HG03066 (cell line): ENCODE results near the gene NRG2.

Experiments
- ATAC-seq: cut with Tn5 transposase; IDR thresholded peaks from one replicate; pipeline ENCODE4 v1.9.1; 2021; ENCODE audit warnings: low read depth; ENCODE audit not compliant: unreplicated experiment

NRG2 gene

DNA sequence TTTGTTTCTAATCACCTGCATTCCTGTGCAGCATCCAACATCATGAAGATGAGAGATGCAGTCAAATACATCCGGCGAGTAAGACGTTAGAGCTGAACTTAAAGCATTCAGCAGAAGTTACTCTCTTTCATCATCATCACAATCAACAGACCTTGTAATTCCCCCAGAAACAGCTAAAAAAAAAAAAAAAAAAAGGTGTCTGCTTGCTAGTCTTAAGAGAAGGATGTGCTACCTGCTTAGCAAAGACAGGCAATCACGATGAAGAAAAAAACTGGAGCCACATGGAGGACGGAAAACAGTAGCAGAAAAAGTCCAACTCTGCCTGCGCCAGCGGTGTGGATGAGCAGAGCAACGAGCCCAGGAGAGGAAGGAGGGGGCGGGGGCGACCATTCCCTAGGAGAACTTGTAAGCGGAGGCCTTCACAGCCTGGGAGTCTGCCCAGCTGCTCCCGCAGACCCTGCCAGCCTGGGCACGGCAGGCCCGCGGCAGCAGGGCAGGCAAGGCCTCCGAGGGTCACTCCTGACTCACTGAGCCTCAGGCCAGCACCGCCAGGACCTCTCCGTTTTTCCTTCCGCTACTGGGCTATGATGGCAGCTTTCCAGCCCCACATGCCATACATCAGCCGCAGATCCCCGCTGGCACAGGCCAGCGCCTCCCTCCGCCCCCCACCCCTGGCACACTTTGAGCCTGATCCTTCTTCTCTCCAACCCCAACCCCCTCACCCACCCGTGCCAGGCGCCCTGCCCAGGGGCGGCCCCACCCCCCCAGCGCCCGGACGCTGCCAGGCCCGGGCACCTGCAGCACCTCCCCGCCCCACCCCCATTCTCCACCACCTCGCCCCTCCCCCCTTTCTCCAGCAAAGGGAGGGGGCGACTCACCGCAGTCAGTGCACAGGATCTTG, 1.4 kb downstream of the NRG2 start:
- no peak for ATAC-seq

DNA sequence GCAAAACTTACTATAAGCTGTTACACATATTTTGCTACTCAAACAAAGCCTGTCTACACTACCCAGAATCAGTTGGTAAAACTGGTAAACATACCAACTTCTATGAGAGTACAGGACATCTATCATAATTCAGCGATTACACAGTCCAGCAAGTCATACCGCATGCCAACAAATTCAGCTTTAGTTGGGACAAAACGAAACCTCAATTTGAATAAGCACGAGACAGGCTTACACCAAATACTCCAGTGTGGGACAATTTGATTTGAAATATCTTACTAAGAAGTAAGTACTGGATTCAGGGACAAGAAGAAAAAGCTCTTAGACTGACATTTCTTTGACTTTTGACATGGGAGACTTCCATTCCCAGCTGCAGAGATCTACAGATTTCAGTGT, 2.0 kb downstream of the NRG2 start:
- ATAC-seq: no peak

DNA sequence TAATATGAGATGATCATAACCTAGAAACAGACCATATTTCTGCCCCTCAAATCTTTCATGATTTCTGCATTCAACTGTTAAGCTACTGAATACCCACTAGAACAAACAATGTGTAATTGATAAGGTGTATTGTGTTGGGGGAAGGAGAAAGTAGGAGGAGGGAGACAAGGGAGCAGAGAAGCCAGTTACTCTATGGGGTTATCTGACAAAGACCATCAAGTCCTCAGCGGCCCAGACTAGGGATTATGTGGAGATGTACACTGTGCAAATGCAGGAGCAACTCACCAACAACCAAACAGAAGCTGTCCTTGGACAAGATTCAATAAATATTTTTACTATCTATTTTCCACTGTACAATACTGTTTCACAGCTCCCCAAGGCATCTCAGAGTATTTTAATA, 2.7 kb downstream of the NRG2 start:
- ATAC-seq: no peak

DNA sequence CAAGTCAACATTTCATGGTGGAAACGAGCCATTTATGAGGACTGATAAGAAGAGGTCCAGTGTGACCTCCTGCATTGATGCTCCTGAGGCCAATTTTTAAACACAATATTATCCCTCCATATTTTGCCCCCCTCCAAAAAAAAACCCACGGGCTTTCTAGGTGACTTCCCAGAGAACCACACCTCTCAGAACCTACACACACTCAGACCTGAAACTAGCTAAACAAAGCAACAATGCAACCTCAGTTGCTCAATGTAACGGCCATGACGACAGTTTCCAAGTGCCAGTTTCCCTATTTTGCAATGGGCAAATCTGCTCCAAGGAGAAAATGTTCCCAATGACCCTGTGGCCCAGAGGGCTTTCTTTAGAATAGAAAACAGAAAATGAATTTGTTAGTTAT, 3.5 kb downstream of the NRG2 start:
- ATAC-seq: no peak

DNA sequence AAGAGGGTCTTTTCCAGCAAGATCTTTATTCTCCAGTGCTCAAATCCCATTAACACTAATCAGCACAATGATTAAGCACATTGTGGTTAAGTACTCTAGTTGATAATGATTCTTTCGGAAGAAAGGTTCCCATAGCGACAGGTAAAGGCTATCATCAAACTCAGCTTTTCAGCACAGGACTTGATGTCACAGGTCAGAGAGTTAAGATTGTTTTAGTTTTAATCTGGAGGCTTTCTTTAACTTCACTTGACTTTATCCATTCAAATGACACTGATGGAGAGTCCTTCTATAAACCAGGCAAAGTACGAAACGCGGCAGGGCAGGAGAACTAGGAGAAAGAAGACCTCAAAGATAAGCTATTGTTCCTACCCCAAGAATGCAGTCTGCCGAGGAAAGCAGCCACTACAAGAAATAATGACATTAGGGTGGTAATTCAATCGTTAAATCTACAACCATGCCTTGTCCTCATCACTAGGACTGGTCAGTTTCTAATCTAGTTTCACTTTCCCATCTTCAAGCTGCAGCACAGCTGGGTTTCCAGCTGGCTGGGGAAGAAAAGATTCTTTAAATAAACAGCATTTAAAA, 4.6 kb downstream of the NRG2 start:
- ATAC-seq: no peak

DNA sequence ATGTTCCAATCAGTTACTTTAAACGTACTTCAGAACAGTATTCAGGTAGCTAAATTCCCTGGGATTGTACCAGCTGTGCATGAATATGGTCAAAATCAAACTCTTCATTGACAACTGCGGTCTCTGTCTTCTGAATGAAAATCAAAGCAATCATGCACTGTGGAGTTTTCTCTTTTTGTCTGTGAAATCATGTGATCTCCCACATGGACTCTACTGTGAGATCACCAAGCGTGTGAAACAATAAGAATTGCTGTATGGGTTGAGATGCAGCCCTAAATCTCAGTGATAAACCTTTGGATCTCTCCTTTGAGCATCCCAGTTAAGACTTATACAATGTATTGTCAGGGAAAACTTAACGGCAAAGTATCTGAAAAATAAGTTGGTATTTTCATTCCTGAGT, 6.1 kb downstream of the NRG2 start:
- no peak for ATAC-seq

DNA sequence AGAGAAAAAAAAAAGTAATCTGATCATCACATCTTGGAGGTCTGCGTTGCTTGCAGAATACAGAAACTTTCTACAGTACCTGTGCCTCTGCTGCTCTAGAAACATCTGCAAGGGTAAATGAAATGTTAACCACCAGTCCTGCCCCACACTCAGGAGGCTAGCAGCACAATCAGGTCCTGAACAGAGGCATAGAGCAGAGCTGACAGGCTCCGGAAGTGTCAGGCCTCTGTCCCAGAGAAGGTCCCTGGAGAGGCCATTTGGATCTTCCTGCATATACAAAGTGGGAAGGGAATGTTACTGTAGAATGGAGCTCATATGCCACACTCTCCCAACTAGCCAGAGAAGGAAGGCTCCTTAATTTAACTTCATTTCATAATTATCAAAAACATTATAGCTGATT, 7.2 kb downstream of the NRG2 start:
- ATAC-seq: no peak

DNA sequence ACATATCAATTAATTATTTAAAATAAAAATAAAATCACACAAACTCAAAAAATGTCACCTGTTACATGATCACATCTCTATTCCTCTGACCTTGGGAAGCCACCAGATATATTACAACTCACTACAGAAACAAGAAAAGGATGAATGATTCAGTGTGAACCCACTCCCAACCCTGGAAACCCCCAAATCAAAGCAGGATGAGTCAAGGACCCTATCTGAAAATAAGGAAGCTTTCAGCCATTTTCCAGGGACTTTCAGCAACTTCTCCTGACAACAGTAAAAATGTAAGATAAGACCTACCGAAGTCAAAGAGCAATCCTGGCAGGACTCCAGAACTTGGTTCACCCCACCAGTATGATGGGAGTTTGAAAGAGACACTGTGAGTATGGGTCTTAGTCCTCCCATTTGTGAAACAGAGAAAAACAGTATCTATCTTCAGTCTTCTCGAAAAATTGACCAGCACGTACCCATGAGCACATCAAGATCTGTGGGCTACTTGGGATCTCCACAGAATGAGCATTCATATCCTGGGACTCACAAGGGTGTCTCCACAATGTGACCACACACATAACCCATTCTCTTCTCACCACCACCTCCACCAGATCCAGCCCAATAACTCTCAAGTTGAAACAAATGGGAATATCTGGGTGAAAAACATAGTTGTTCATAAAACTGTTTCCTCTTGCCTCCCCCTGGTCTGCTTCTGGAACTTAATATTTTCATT, 9.9 kb downstream of the NRG2 start:
- no peak for ATAC-seq

DNA sequence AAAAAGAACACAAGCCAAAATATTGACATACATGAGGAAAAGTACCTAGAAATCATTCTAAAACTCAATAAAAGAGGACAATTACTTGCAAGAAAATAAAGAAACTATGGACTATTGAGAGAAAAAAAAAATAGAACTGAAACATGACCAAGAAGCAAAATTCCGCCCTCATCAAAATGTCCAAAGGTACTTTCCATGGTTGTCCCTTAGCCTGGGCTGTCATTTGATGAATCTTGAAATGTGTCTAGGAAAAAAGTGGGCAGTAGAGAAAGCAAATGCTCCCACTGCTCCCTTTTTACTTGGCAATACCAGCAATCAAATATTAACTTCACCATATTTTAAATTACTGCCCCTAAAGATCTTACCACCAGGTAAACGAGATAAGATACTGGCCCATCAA, 10.8 kb downstream of the NRG2 start:
- ATAC-seq: no peak

DNA sequence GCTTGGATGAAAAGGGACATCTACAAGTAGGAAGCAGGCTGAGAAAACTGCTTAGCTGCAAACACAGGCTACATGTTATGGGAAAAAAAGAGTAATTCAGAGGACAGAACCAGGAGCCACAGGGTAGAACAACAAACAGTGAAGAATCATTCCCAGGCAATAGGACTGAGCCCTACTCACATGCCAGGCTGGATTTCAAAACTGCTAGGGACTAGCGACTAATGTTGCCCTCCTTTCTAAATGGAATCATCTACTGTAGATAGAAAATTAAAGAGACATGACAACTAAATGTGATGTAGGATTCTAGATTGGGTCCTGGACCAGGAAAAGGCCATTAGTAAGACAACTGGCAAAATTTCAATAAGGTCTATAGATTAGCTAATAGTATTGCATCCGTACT, 15.3 kb downstream of the NRG2 start:
- ATAC-seq: no peak

DNA sequence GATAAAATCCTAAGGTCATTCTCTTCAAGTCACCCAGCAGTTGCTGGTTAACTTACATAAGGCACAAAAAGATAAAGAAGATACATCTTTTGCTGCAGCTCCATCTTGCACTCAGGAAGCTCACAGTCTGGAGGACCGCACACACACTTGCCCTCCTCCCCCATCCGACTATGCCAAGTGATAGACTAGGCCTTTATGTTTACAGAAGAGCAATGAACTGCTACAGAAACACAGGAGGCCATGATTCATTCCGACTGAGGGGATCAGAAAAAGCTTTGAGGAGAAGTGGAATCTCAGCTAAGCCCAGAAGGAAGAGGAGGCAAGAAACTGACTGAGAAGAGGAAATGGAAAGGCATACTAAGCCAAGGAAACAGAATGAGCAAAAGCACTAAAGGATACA, 17.4 kb downstream of the NRG2 start:
- ATAC-seq: no peak

DNA sequence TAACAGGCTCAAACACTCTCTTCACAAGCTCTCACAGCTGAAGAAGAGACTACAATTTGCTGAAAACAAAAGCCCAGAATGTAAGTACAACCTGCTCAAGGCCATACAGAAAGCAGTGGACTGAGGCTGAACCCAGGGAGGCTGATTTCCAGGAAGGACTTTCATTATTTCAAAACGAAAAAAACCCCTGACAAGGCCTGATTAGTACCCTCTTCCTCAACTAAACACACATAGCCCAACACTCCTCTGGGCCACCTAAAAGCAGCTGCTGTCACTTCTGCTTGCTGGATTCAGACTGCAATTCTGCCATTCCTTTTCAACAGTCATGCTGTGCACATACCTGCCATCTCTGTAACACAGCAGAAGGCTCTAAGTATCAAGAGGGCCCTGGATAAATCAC, 18.2 kb downstream of the NRG2 start:
- no peak for ATAC-seq

DNA sequence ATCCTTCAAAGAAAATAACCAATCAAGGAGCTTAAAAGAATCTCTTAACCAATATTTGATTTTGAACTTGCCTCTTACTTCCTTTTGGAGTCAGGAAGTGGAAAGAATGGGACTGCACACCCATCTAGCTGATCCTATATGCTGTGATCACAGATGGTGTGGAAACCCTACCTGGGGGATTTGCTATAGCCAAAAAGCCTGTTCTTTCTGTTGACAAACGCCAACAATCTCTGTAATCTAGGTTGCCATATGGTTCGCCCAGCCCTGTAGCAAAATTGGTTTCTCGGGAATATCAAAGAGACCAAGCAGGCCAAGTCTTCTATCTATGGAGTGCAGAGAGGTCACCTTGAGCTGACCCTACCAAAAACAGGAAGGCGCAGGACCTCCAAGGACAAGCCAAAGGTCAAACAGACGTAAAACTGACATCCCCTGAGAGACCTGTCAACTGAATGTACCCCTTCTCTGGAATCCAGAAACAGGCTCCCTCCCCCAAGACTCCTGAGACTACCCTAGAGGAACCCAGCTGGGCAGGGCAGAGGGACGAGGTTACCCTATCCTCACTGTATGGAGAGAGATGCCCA, 19.4 kb downstream of the NRG2 start:
- no peak for ATAC-seq

DNA sequence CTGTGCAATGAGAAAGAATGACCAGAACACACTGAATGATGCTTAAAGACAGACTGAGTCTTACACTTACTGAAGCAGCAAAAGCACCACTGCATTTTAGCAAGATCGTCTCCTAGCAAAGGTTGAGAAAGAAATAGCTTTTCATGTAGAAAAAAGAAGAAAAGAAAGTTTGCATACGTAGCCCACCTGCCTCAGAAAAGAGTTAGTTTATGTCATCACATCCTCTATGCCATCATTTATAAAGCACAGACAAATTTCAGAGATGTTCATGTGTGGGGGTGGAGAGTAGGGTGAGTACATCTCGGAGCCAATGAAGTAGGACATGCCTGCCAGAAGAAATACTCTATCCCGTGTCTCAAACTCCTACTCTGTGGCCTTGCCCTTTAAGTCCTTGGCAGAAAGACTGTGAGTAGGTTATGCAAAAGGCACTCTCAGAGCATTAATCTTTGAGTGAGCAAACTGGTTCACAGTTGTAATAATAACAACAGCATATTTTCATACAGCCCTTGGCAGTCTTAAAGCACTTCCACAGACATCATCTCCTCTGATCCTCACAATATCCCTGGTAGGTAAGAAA, 22.4 kb downstream of the NRG2 start:
- no peak for ATAC-seq

DNA sequence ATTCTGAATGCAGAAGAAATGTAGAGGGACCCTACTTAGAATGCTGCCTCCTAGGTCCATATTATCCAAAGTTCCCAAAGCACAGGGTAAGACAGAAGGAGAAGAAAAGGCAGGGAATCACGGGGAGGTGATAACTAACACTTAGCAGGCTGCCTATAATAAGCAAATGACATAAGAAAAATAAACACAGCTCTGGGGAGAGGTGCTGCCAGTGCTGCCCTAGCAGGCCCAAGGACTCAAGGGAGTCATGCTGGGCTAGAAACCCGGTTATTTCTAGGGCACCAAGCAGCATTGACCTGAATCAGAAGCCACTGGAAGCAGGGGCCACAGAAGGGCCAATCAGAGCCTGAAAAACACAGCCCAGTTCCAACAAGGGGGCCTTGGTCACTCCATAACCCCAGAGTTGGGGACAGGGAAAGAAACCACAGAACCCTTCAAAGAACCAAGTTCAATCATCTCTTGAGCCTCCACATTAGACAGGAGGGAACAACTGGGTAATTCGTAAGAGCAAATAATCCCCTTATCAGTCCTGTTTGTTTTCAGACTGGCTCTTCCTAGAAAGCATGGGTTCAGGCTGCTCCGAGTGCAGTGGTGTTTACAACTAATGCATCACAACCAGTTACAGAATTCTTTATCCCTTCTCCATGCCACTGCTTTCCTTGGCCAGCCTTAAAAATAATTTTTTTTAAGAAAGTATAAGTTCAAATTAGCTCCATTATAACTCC, 24.0 kb downstream of the NRG2 start:
- no peak for ATAC-seq

DNA sequence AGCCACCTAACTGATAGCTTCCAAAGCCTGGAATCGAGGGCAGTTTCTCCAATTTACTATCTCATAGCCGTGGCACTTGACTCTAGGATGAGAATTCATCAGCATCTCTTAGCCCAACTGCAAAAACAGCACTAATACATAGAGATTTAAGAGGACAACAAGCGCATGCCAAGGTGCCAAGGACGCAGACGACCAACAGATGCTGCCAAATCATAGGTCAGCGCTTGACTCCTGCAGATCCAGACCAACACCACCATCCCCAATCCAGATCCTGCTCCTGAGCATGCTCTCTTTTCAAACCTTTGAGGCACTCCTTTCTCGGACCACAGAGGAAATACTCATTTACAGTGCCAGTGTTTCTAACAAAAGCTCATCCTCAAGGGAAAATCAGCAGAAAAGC, 24.6 kb downstream of the NRG2 start:
- ATAC-seq: no peak

DNA sequence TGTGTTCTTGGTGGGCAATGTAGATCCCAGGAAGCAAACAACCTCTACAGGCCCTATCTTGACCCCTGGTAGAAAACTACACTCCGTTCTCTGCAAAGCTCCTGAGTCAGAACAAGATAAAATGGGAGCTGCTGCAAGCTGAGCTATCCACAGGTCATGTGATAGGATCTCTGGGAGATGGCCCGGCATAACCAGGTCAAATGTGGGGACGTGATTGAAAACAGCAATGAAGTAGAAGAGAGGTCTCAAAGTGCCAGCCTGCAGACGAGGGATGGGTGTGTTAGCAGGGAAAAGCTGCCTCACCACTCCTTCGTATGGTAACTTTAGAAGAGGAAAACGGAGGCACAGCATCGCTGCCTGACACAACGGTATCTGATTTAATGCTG, 25.0 kb downstream of the NRG2 start:
- no peak for ATAC-seq

DNA sequence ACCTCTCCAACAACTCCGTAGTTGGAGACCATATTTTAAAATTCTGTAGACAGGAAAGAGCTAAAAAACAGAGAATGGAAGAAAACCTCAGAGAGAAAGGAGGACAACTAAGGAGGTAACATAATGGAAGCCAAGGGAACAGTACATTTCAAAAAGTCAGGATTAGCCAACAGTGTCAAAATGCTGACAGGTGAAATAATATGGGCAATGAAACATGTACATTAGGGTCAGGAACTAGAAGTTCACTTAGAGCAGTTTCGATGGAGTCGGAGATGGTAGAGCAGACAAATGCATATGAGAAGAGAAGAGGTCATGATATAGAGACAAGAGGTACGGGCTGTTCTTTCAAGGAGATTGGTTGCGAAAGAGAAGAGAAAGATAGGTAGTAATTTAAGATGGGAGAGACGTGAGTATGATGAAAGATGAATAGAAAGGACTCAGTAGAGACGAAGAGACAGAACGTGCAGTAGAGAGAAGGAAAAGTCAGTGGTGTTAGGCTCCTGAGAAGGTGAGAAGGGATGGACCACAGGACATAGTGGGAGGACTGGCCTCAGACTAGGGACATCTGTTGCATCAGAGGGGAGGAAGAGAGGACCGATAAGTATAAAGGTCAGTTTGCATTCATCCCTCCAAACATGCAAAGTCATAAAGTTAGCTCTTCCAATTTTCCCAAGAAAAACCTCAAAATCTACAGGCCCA, 25.6 kb downstream of the NRG2 start:
- ATAC-seq: no peak

DNA sequence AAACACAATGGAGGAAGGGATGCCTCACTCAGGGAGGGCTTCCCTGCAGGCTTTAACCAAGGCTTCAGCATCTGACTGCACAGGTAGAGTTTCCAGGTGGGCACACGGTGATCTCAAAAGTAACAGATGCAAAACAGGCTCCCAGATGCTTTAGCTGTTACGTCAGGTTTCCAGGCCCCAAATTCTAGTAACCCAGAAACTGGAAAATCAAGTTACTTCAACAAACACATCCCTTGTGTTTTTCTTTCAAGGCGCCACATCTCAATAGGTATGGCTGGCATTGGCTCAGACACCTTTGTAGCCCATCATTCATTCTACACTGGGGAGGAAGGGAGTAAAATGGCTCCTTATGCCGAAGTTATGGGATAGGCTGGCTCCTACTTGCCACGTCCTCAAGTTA, 27.4 kb downstream of the NRG2 start:
- ATAC-seq: no peak

DNA sequence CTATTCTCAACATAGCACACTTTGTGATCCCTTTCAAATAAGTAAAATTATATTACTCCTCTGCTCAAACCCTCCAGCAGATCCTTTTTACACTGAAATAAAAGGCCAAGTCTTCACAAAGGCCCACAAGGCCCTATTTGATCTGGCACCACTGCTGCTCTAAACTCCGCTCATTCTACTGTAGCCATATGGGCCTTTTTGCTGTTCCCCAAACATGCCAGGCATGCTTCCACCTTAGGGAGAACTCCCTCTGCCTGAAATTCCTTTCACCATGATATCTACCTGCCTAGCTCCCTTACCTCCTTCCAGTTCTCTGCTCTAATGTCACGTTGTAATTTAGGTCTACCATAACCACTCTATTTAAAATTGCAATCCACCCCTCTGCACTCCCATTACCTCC, 28.3 kb downstream of the NRG2 start:
- ATAC-seq: no peak
